OCI-LY1 (cell line): Measurements from ENCODE around the gene SPECC1L.

Experiments
- EZH2 ChIP-seq: fragments of 200-600 bp; sonication (generic), shearing (Covaris generic); IDR thresholded peaks from 2 replicates; pipeline ENCODE4 v1.8.0; 2017; ENCODE audit warnings: borderline replicate concordance, mixed run types, mild to moderate bottlenecking, antibody characterized with exemption, low read length, moderate library complexity, mixed read lengths
- TF ChIP-seq, protein P1 (sequence below): fragments of 200-600 bp; sonication (generic), shearing (Covaris generic); IDR thresholded peaks from 2 replicates; pipeline ENCODE4 v1.5.1; 2017; ENCODE audit warnings: mild to moderate bottlenecking, antibody characterized with exemption, low read length, moderate library complexity, mixed read lengths

DNA sequence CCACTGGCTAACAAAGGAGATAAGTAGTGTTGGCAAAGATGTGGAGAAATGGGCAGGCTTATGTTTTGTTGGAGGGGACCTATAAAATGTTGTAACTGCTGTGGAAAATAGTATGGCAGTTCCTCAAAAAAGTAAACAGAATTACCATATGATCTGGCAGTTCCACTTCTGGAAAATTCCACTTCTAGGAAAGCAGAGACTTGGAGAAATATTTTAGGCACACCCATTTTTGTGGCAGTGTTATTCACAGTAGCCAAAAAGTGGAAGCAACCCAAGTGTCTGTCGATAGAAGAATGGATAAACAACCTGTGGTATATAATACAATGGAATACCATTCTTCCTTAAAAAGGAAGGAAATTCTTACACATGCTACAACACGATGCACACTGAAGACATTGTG, 99.8 kb downstream of the SPECC1L start:
- TF ChIP-seq, protein P1, sequence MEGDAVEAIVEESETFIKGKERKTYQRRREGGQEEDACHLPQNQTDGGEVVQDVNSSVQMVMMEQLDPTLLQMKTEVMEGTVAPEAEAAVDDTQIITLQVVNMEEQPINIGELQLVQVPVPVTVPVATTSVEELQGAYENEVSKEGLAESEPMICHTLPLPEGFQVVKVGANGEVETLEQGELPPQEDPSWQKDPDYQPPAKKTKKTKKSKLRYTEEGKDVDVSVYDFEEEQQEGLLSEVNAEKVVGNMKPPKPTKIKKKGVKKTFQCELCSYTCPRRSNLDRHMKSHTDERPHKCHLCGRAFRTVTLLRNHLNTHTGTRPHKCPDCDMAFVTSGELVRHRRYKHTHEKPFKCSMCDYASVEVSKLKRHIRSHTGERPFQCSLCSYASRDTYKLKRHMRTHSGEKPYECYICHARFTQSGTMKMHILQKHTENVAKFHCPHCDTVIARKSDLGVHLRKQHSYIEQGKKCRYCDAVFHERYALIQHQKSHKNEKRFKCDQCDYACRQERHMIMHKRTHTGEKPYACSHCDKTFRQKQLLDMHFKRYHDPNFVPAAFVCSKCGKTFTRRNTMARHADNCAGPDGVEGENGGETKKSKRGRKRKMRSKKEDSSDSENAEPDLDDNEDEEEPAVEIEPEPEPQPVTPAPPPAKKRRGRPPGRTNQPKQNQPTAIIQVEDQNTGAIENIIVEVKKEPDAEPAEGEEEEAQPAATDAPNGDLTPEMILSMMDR, result no peak
- TF ChIP-seq EZH2, result no peak
